Trophoblast cell (in vitro differentiated cells and primary cell): ENCODE results near the gene KCTD17.

ENCODE experiments used
- DNase-seq, 2 donors: peaks; one replicate each; pipeline ENCODE4 v3.0.0-alpha.2; 2016
- H2AFZ ChIP-seq: 2 replicates; pipeline ENCODE4 v1.6.1; 2013; ENCODE audit warnings: low read length, moderate library complexity, mild to moderate bottlenecking; ENCODE audit not compliant: insufficient read depth, poor library complexity
- H2AK5ac ChIP-seq: 2 replicates; pipeline ENCODE4 v1.6.1; 2013; ENCODE audit warnings: mild to moderate bottlenecking, low read length
- H2BK120ac ChIP-seq: 2 replicates; pipeline ENCODE4 v1.6.1; 2013; ENCODE audit warnings: low read length, mild to moderate bottlenecking, moderate library complexity; ENCODE audit not compliant: insufficient read depth, poor library complexity
- H2BK12ac ChIP-seq: 2 replicates; pipeline ENCODE4 v1.6.1; 2013; ENCODE audit warnings: mild to moderate bottlenecking, low read length, moderate library complexity
- H2BK5ac ChIP-seq: 2 replicates; pipeline ENCODE4 v1.6.1; 2013; ENCODE audit warnings: low read length, low read depth, moderate library complexity, mild to moderate bottlenecking; ENCODE audit not compliant: poor library complexity
- H3K14ac ChIP-seq: 2 replicates; pipeline ENCODE4 v1.6.1; 2013; ENCODE audit warnings: mild to moderate bottlenecking, low read length
- H3K18ac ChIP-seq: 2 replicates; pipeline ENCODE4 v1.6.1; 2013; ENCODE audit warnings: mild to moderate bottlenecking, low read length
- H3K23ac ChIP-seq: 2 replicates; pipeline ENCODE4 v1.6.1; 2013; ENCODE audit warnings: low read length
- H3K27ac ChIP-seq: 2 replicates; pipeline ENCODE4 v1.5.1; 2013; ENCODE audit warnings: low read depth, mild to moderate bottlenecking, inconsistent platforms, low read length, moderate library complexity
- H3K27me3 ChIP-seq: 2 replicates; pipeline ENCODE4 v1.6.1; 2013; ENCODE audit warnings: inconsistent platforms, mild to moderate bottlenecking, low read length, moderate library complexity; ENCODE audit not compliant: insufficient read depth
- H3K36me3 ChIP-seq, 2 experiments: 1 replicate in 1 of 2; 2 replicates in 1 of 2; pipeline ENCODE4 v1.6.1; 2013; ENCODE audit warnings: low read length in 2 of 2, mild to moderate bottlenecking in 2 of 2, moderate library complexity in 1 of 2; ENCODE audit not compliant: insufficient read depth in 2 of 2, control insufficient read depth in 1 of 2
- H3K4ac ChIP-seq: 2 replicates; pipeline ENCODE4 v1.6.1; 2013; ENCODE audit warnings: low read depth, mild to moderate bottlenecking, low read length, moderate library complexity
- H3K4me1 ChIP-seq, 2 experiments: 1 replicate in 1 of 2; 2 replicates in 1 of 2; pipeline ENCODE4 v1.6.1; 2013; ENCODE audit warnings: low read length in 2 of 2, mild to moderate bottlenecking in 2 of 2, moderate library complexity in 1 of 2; ENCODE audit not compliant: insufficient read depth in 2 of 2, control insufficient read depth in 1 of 2
- H3K4me2 ChIP-seq: 2 replicates; pipeline ENCODE4 v1.6.1; 2013; ENCODE audit warnings: inconsistent platforms, mild to moderate bottlenecking, low read length, moderate library complexity
- H3K4me3 ChIP-seq: 2 replicates; pipeline ENCODE4 v1.5.1; 2013; ENCODE audit warnings: mild to moderate bottlenecking, low read depth, low read length, inconsistent platforms
- H3K79me1 ChIP-seq: one replicate; pipeline ENCODE4 v1.6.1; 2013; ENCODE audit warnings: low read length
- H3K79me2 ChIP-seq: 2 replicates; pipeline ENCODE4 v1.6.1; 2013; ENCODE audit warnings: low read length, mild to moderate bottlenecking; ENCODE audit not compliant: control insufficient read depth, insufficient read depth, poor library complexity
- H3K9ac ChIP-seq: 2 replicates; pipeline ENCODE4 v1.6.1; 2013; ENCODE audit warnings: mild to moderate bottlenecking, low read length
- H3K9me3 ChIP-seq: 2 replicates; pipeline ENCODE4 v1.6.1; 2013; ENCODE audit warnings: low read depth, mild to moderate bottlenecking, control low read depth, inconsistent platforms, low read length; ENCODE audit not compliant: insufficient read depth
- H4K12ac ChIP-seq: 2 replicates; pipeline ENCODE4 v1.6.1; 2013; ENCODE audit warnings: low read depth, mild to moderate bottlenecking, low read length, moderate library complexity
- H4K8ac ChIP-seq: 2 replicates; pipeline ENCODE4 v1.6.1; 2013; ENCODE audit warnings: low read depth, mild to moderate bottlenecking, low read length, moderate library complexity
- H4K91ac ChIP-seq: one replicate; pipeline ENCODE4 v1.6.1; 2013; ENCODE audit warnings: low read depth, mild to moderate bottlenecking, low read length, moderate library complexity
- WGBS: extraction: QIAGEN DNeasy Blood & Tissue Kit; methylation state at CpG from one replicate; pipeline ENCODE4 v1.1.7; 2013; ENCODE audit warnings: missing lambda C conversion rate; ENCODE audit not compliant: insufficient read length, insufficient coverage; ENCODE audit errors: extremely low coverage; 5-methylcytosine and 5-hydroxymethylcytosine counted together

KCTD17 gene

GRCh38 chr22:37054600-37055365, 3.2 kb downstream of the KCTD17 start:
- Histone ChIP-seq H3K27ac (no peak overlapping the region), H4K8ac (no peak overlapping the region), H2BK12ac (no peak overlapping the region), H2BK5ac (no peak overlapping the region), H2AK5ac (no peak overlapping the region), H4K91ac (no peak overlapping the region), H3K27me3 (peaks cover 3% of the 10 kb centered on the region), H4K12ac (no peak overlapping the region), H3K36me3 (no peaks in the 10 kb centered on the region), H2AFZ (no peak overlapping the region), H3K23ac (no peak overlapping the region), H3K18ac (no peak overlapping the region), H3K4me1 (peaks cover 3 to 5% of the 10 kb centered on the region in 2 experiments), H3K79me2 (no peaks in the 10 kb centered on the region), H3K79me1 (peaks cover 2% of the 10 kb centered on the region), H3K14ac (no peak overlapping the region), H2BK120ac (no peak overlapping the region), H3K4me2 (no peak overlapping the region), H3K9me3 (peaks cover 2% of the 10 kb centered on the region), H3K4ac (no peak overlapping the region), H3K4me3 (no peak overlapping the region), H3K9ac (no peak overlapping the region)
- no CpG with 5 or more reads among the region's 20 CpGs for WGBS
- no peak for DNase-seq

DNA sequence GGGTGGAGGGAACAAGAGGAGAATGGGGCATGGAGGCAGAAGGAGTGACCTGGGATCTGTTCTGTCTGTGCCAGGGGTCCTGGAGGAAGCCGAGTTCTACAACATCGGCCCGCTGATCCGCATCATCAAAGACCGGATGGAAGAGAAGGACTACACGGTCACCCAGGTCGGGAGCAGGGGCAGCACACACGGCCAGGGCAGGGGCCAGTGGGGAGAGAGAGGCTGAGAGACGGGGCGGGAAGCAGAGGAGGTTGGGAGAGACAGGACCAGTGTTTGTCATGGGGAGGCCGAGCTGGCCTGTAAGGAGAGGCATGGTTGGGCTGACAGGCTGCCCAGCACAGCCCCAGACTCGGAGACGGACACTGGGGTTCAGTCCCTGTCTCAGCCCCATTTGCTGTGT, 4.7 kb downstream of the KCTD17 start:
- no peak overlapping the region for H3K4ac ChIP-seq
- DNase-seq: no peak
- H3K9ac ChIP-seq: no peak overlapping the region
- WGBS: no CpG with 5 or more reads among the region's 13 CpGs
- H4K12ac ChIP-seq: no peak overlapping the region
- H3K79me1 ChIP-seq: peaks cover 2% of the 10 kb centered on the region
- no peak overlapping the region for H4K8ac ChIP-seq
- H2BK120ac ChIP-seq: no peak overlapping the region
- no peak overlapping the region for H4K91ac ChIP-seq
- H3K4me3 ChIP-seq: no peak overlapping the region
- no peaks in the 10 kb centered on the region for H3K36me3 ChIP-seq
- peaks cover 4% of the 10 kb centered on the region for H3K9me3 ChIP-seq
- no peak overlapping the region for H3K18ac ChIP-seq
- no peak overlapping the region for H2AFZ ChIP-seq
- no peak overlapping the region for H3K14ac ChIP-seq
- no peak overlapping the region for H3K27ac ChIP-seq
- no peak overlapping the region for H3K4me2 ChIP-seq
- no peak overlapping the region for H2BK12ac ChIP-seq
- no peak overlapping the region for H3K23ac ChIP-seq
- H3K79me2 ChIP-seq: no peaks in the 10 kb centered on the region
- H3K27me3 ChIP-seq: peaks cover 3% of the 10 kb centered on the region
- H2AK5ac ChIP-seq: no peak overlapping the region
- no peak overlapping the region for H2BK5ac ChIP-seq
- H3K4me1 ChIP-seq: peaks cover 3 to 5% of the 10 kb centered on the region in 2 experiments

DNA sequence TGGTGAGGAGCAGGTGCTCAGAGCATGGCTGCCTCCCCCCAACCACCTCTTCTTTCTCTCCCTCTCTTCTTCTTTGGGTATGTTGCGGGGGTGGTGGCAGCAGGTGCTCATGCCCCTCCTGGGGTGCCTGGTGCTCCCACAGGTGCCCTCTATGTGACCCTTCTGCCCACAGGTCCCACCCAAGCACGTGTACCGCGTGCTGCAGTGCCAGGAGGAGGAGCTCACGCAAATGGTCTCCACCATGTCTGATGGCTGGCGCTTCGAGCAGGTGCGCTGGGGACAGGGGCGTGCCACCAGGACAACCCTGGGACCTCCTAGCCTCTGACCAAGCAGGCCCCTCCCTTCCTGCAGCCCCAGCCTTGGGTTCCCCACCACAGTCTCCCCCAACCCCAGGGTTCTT, 5.7 kb downstream of the KCTD17 start:
- Histone ChIP-seq H3K27me3 (peaks cover under 1% of the 10 kb centered on the region), H3K4me3 (no peak overlapping the region), H3K4me2 (no peak overlapping the region), H3K4me1 (peaks cover under 1 to 2% of the 10 kb centered on the region in 2 experiments), H4K91ac (no peak overlapping the region), H3K79me2 (no peaks in the 10 kb centered on the region), H4K12ac (no peak overlapping the region), H2BK120ac (no peak overlapping the region), H3K23ac (no peak overlapping the region), H2BK5ac (no peak overlapping the region), H2AK5ac (no peak overlapping the region), H2BK12ac (no peak overlapping the region), H3K9ac (no peak overlapping the region), H3K79me1 (no peaks in the 10 kb centered on the region), H3K9me3 (peaks cover 4% of the 10 kb centered on the region), H4K8ac (no peak overlapping the region), H3K27ac (no peak overlapping the region), H3K4ac (no peak overlapping the region), H3K14ac (no peak overlapping the region), H3K18ac (no peak overlapping the region), H3K36me3 (no peaks in the 10 kb centered on the region), H2AFZ (no peak overlapping the region)
- no CpG with 5 or more reads among the region's 9 CpGs for WGBS
- no peak for DNase-seq

GRCh38 chr22:37057796-37058510, 6.4 kb downstream of the KCTD17 start:
- no peak overlapping the region for H2AK5ac ChIP-seq
- no peak overlapping the region for H3K9ac ChIP-seq
- H3K18ac ChIP-seq: no peak overlapping the region
- no peaks in the 10 kb centered on the region for H3K27me3 ChIP-seq
- no peaks in the 10 kb centered on the region for H3K4me1 ChIP-seq
- no peak overlapping the region for H3K4ac ChIP-seq
- no peak overlapping the region for H2BK5ac ChIP-seq
- H3K27ac ChIP-seq: no peak overlapping the region
- H3K79me1 ChIP-seq: no peaks in the 10 kb centered on the region
- H4K8ac ChIP-seq: no peak overlapping the region
- H4K91ac ChIP-seq: no peak overlapping the region
- H3K9me3 ChIP-seq: peaks cover 5% of the 10 kb centered on the region
- no peak overlapping the region for H4K12ac ChIP-seq
- H3K23ac ChIP-seq: no peak overlapping the region
- no peaks in the 10 kb centered on the region for H3K79me2 ChIP-seq
- H2BK120ac ChIP-seq: no peak overlapping the region
- H3K4me2 ChIP-seq: no peak overlapping the region
- no peak overlapping the region for H2BK12ac ChIP-seq
- H2AFZ ChIP-seq: no peak overlapping the region
- no peaks in the 10 kb centered on the region for H3K36me3 ChIP-seq
- no peak overlapping the region for H3K4me3 ChIP-seq
- DNase-seq: no peak
- WGBS: no CpG with 5 or more reads among the region's 12 CpGs
- H3K14ac ChIP-seq: no peak overlapping the region
